ENCODE data around the gene ABHD17A.
A peak's percentile ranks its signal among the peaks of the same experiment; 100 is the strongest.

Gene ABHD17A

DNA sequence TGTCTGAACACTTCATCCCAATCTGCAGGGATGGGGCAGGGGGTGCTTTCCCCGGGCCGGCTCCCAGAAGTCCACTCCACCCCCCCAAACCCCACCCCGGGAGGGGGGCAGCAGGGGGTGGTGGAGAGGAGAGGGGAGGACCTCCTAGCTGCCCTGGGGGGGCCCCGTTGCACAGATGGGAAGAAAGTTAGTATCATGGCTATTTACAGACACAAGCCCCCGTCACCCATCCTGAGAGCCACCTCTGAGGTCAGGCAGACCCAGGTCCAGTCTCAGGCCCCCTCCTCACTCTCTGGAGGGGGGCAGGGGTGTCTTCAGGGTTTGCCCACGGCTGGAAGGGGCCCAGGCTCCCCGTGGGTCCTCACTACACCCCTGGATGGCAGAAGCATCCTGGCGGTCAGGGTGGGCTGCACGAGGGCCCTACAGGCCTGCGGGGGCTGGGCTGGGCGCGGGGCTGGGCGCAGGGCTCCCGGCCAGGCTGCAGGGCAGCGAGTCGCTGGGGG, 31.2 kb downstream of the ABHD17A start:
- DNase-seq, result no peak

DNA sequence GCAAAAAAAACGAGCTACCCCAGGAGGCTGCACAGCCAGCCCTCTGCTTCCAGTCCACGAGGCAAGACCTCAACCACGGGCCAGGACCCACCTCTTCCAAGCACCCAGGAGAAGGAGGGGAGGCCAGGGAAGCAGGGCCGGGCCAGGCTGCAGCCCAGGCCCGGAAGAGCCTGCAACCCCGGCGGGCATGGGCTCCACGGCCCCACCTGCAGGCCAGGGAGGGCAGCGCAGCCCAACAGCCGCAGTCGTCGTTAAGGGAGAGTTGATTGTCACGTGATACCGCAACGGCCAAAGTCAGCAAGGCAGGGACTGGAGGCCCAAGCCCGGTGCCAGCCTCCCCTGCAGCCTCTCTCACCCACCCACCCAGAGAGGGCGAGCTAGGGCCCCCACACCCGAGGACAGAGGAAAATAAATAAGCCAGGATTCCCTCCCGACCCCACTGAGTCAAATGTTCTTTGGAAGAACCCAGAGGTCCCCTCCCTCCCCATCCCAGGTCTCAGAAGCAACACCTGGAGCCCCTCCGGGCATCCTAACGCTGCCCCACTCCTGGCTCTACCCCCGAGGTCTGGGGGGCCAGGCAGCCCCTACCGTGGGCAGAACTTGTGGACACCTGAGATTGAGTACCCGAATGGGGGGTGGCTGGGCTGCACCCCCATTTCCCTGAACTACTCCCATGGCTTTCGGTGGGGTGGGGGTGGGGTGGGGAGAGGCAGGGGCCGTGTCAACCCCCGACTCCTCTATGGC, 31.8 kb downstream of the ABHD17A start:
- DNase-seq, result peak in 42 of 58 donors; percentile 5 to 68 (median 40)

DNA sequence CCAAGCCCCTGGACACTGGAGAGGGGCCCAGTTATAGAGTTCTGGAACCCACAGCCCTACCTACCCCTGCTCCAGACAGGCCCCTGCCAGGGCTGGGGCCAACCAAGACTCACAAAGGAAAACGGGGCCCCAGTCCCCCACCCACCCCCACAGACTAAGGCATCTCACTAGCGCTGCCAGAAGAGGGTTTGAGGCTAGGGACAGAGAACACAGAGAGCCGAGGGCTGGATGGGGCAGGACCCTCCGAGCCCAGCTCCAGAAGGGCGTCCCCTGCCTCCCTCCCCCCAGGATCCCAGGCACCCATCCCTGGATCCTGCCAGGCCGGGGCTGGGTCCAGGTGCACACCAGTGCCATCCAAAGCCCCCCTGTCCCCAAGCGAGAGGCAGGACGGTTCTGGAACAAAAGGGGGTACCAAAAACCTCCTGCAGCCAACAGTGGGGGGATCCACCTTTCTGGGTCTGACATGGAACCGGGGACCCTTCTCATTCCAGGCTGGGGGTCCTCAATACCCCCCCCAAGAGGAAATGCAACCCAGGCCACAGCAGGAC, 32.6 kb downstream of the ABHD17A start:
- no peak for DNase-seq

DNA sequence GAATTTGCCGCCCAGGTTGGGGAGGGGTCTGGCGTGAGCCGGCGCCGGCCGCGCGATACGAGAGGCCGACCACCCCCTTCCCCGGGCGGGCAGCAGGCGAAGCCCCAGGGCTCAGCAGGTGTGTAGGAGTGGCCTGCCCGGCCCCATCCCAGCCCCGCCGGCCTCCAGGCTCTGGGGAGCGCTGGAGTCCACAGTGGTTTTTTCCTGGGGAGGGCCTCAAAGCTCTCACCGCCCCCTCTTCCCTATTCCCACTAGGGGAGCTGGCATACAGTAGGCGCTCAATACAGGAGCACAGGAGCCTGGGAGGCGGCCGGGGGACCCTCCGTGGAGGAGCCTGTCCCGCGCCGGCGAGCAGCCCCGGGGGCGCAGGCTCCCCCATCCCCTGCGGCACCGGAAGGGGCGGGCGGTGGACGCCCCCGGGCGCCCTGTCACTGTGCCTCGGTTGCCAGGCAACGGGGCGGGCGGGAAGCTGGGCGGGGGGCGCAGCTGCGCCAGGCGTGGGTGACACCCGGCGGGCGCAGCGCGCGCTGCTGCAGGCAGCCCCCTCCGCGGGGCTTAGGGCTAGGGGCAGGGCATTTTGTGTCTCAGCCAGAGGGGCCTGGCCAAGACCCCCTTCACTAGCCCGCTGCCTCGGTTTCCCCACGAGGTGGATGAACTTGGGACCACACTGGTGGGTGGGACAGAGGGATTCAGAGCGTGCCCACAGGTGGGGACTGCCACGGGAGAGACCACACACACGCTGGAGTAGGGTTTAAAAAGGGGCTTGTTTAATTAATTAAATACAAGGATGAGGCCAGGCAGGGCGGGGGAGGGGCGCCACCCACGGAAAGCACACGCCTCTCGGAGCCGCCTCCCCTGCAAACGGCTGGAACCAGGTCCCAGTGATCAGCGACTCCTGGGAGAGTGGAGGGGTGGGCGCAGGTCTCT, 33.4 kb downstream of the ABHD17A start:
- peak in 24 of 58 donors; percentile 9 to 63 (median 38) for DNase-seq

DNA sequence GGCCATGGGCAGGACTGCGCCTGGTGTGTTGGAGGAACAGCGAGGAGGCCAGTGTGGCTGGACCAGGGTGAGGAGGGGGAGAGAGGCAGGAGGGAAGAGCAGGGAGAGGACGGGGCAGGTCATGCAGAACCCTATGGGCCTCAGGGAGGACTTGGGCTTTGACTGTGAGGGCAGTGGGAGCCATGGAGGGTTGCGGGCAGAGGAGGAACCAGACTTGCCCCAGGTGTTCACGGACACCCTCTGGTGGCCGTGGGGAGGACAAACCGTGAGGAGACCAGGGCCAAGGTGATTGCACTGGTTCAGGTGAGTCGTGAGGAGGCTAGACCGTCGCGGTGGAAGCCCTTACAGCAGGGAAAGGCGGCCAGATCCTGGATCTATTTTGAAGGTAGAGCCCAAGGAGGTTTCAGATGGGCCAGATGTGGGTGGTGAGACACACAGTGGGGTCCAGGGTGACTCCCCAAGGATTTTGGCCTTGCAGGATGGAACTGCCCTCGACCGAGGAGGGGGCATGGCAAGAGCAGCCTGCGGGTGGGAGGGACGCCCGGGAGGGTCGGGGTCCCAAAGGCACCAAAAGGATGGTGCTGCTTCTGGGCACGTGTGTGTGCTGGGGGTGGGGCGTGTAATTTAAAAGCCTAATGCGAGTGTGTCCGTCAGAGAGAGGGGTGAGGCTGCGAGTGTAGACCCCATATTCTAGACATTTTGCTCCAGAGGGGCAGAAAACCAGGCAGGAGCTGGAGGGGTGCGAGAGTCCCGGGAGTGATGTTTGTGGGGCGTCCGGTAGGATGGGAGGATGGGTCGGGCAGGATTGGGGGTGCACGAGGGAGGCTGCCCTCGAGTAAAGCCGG, 34.3 kb downstream of the ABHD17A start:
- DNase-seq, result no peak

DNA sequence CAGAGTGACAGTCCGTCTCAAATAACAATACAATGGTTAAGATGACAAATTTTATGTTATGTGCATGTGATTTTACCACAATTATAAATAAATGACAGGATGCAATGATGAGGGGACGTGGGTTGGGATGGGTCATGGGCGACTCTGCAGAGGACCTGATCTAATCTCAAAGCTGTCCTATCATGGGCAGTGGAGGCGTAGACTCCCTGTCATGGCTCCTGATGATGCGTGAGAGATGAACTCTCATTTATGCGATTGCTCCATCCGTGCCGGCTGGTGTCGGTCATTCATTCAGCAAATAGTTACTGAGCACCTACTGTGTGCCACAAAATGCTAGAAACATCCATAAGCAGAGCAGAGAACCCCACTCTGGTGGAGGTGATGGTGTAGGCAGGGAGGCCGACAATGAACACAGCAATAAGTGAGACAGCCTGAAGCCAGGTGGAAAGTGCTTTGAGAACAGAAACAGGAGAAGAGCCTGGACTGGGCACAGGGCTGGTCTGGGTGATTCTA, 35.4 kb downstream of the ABHD17A start:
- DNase-seq, result no peak

DNA sequence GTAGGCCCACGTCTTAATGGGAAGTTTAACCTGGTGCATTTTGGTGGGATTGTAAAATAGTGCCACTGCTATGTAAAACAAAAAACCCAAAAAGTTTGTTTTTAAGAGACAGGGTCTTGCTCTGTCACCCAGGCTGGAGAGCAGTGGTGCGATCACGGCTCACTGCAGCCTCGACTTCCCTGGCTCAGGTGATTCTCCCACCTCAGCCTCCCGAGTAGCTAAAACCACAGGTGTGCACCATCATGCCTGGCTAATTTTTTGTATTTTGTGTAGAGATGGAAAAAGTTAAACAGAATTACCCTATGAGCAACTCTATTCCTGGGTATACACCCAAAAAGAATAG, 36.2 kb downstream of the ABHD17A start:
- DNase-seq, result no peak

DNA sequence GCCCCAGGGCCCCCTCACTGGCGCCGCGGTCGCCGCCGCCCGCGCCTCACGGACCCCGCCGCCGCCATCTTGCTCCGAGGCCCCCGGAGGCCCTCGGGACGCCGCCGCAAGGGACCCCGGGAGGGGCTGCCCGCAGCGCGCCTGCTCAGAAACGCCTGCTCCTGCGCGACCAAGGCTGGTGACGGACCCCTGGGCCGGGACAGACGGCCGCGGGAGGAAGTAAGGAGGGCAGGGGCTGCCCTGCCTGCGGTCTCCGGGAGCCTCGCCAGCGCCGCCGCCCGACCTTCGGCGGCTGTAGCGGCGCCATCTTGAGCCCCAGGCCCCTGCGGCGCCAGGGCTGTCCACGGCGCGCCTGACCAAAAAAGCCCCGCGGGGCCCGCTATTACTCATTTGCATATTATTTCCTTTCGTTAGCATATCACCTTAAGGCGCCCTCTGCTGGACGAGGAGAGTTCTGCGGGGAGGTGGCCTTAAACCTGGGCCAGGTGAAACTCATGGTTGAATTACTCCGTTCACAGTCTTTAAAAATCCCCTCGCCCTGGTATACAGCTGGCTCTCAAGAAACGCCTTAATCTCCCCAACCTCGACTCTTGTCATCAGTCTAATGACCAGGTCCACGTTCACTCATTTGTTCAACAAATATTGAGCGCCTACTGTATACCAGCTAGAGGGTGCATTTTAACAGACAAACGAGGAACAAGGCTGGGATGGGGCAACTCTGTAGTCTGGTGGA, 36.7 kb downstream of the ABHD17A start, which contains the start of gene REXO1:
Gene REXO1, minus strand, starts transcription at position 85 of the 733 bp plus-strand sequence. CDS start 125 bp downstream, outside the sequence.
- DNase-seq, result peak; percentile 20 to 93 (median 86)

DNA sequence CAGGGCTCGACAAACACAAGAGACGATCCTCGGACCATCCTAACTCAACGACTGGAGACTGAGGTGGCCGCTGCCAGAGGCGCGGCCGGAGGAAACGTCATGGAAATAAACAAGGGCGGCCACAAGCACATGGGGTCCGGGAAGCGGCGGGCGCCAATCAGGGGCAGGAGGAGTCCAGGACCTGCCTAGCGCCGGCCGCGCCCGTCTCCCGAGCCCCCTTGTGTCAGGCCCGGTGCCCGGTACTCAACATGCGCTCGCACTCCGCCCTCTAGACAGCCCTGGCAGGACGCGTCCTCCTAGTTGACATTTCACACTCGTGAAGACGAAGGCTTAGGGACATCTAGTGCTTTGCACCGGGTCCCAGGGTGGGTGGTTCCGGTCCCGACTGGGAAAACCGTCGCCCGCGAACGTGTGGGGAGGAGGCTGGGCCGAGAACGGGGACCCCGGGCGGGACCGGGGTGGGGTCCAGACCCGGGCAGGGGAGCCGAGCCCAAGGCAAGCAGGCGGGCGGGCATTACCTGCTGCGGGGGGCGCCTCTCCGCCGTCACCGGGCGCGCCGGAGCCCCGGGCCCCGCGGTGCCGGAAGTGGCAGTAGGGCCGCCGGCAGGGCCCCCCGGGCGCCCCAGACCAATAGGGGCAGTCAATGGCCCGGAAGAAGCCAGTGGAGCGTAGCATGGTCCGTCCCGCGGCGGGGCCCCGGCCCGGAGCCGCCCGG, 37.5 kb downstream of the ABHD17A start:
- DNase-seq, result peak in 7 of 58 donors; percentile 6 to 53 (median 35)

DNA sequence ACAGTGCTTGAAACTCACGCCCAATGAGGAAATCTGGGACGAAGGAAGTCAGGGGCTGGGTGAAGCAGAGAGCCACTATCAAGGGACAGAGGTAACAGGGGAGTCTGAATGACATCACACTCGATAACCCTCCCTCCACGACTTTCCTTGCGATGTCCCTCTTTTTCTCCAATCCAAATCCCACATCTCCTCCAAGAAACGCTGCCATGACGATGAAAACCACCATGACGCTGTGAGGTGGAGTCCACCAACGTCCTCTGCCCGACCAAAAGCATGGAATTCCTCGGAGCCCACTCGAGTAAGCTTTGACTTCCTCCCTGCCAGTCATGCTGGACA, 38.0 kb downstream of the ABHD17A start:
- DNase-seq, result peak in 2 of 58 donors; percentile 22 to 27

DNA sequence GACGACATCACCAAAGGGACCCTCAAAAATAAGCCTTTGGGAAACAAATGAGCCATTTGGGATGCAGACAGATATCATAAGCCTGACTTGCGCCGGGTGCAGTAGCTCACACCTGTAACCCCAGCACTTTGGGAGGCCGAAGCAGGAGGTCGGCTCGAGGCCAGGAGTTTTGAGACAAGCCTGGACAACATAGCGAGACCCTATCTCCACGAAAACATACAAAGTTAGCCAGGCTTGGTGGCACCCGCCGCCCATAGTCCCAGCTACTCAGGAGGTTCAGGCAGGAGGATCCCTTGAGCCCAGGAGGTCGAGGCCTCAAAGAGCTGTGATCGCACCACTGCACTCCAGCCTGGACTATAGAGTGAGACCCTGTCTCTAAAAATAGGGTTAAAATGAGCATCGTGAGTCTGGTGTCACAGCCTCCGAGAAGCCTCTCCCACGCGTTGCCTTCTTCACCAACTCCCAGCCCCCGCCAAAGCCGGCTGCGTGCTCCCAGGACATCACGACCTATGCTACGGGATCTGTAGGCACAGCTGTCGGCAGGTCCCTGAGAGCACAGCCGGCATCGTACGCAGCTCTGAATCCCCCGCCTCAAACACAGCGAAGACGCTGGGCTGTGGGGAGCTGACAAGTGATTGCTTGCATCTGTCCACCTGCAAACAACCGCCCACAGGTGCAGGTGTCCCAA, 38.6 kb downstream of the ABHD17A start:
- DNase-seq, result peak in 1 of 58 donors; percentile 9

DNA sequence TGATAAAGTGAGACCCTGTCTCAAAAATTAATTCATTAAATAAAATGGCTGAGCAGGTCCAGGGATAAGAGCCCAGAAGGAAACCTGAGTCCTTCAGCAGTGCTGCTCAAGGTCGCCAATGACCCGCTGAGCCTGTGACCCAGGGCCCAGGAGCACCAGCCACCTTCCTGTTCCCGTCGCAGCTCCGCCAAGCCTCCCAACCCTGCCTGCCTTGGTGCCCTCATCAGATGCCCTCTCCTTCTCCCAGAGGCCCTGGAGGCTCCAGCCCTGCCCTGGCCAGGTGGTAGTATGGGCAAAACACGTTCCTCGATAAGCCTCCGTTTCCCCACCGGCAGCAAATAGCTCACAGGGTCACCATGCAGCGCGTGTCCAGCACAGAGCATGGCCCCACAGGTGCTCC, 39.7 kb downstream of the ABHD17A start:
- DNase-seq, result no peak

DNA sequence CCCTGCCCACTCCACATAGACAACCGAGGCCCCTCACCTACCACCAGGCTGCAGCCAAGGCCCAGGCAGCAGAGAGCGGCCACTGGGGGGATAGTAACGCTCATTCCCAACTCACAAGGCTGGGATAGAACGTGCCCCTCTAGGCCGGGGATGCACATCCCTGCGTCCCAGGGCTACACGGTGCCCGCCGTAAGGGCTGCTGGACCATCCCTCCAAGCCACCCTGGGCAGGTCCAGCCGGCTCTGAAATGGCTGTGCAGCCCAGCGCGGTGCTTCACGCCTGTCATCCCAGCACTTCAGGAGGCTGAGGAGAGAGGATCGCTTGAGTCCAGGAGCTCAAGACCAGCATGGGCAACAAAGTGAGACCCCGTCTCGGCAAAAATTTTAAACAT, 40.2 kb downstream of the ABHD17A start:
- DNase-seq, result no peak

DNA sequence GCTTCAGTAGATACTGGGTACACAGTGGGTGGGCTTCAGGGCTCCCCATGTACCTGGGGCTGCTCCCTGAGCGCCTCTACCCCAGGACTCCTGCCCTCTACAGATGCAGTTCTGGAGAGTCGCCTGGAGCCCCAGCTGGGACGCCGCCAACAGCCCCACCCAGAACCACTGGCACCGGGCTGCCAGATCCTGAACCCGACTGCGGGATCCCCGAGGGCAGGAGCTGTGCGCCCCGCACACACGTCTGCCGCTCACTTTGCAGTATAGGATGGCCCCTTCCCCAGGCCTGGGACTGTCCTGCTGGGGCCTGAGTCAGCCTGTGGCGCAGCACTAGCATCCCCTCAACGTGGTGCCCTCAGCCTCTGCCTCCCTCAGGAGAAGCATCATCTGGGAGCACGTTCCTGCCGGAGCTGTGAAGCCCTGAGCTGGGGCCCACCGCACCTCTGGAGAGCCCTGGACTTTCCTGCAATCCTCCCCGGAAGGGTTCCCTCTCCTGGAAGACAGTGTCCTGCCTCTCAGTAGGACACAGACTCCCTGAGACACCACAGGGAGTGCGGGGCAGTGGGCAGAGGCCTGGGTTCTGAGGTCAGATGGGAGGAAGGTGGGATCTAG, 40.7 kb downstream of the ABHD17A start:
- no peak for DNase-seq

DNA sequence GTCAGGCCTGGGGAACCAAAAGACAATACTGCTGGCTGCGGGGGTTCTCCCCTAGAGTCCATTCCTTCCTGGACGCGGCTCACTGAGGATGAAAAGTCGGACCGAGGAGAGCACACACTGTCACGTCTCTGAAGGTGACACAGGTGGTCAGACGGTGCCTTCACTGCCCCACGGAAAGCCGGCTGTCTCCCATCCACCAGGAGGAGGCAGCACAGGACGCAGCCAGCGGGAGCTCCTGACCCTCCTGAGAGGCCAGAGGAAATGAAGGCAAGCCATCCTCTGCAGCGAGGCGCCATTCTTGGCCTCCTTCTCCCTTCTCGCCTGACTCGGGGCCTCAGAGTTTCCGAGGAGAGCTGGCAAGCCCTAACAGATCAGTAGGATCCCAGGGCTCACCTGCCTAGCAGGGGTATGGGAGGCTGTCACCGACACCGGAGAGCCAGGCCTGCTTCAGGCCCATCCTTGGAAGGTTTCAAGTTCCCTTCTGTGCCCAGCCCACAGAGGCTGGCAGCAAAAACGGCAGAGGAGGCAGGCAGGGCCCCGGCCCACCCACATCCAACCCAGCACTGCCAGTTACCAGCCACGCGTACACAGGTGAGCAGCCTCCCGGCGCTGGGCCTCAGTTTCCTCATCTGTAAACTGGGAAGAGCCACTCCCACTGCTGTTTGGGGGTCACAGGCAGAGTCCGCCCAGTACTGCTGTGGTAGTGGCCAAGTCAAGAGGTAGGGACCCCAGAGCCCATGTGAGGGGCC, 41.5 kb downstream of the ABHD17A start:
- DNase-seq, result no peak

DNA sequence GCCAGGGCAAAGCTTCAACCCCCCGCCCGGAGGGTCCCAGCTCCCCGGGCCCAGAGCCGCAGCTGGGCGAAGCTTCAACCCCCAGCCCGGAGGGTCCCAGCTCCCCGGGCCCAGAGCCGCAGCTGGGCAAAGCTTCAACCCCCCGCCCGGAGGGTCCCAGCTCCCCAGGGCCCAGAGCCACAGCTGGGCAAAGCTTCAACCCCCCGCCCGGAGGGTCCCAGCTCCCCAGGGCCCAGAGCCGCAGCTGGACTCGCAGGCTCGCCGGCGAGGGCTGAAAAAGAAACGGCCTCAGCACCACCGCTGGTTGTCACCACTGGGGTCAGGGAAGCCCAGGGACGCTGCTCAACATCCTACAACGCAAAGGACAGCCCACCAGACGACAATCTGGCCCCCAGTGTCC, 42.2 kb downstream of the ABHD17A start:
- DNase-seq, result no peak

DNA sequence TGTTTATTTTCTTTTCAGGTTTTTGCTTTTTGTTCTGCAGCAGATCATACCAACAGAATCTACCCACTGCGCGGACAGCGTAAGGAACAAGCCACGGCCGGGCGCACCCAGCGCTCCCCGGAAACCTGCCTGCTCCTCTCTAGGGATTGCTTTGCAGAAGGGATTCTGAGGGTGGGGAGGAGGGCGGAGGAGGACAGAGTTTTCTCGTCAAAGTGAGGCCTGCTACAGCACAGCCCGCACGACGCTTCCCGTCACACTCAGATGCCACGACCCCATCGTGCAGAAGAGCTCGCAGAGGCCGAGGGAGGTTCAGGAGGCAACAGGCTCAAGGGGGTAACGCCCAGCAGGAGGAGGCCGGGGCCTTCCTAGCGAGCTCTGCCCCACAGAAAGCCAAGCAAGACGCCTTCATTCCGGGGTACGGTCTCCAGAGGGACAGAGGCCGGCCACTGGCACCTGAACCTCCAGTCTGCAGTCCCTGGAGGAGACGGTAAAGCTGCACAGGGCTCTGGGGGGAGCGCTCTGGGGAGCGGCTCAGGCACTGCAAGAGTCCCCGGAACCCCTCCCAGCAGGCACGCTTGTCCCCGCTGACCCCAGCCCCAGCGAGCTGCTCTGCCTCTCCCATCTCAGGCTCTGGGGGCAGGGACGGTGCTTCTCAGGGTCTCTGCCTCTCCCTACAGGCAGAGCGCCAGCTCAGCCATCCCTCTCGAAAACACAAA, 43.9 kb downstream of the ABHD17A start:
- DNase-seq, result peak in 1 of 58 donors; percentile 27

All from anterior cingulate cortex (tissue), 58 donors.